ENCODE data around the gene PMM1.

The PMM1 gene

DNA sequence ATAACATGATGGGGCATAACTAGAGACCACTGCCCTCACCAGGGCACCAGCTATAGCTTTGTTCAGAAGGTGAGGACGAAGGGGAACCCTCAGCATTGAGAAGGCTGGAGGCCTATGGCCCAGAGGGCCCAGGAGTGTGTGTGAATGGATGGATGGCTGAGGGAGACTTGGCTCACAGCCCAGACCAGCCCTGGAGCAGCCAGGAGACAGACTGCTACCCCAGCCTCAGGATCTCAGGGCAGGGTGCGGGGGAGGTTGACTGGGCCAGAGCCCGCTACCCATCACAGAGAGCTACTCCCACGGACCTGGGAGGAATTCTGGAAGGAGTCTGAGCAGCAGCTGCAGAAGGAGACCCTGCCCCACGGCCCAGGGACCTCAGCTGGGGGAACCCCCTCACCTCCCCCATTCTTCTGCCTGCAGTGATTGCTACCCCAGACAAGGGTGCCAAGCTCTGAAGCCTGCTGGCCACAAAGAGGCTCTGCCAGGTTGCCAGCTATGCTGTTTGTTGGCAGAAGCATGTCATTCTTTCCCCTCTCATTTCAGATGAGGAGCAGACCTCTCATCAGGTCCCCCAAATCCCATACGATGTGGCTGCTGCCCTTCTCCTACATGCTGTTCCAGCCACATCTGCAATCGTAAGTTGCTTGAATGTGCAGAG, 34.2 kb downstream of the PMM1 start:
- WGBS, 2 experiments (ENCODE audit: insufficient coverage in 2 of 2) = 88 to 95% methylated on average over 2 to 4 of the region's 7 CpGs
- H3K36me3 ChIP-seq (ENCODE audit: control insufficient read depth, insufficient read depth, low read length) = no peaks in the 10 kb centered on the region
- H3K9me3 ChIP-seq (ENCODE audit: control insufficient read depth, low read length) = no peaks in the 10 kb centered on the region
- peaks cover 9% of the 10 kb centered on the region for H3K4me1 ChIP-seq (ENCODE audit: control insufficient read depth, insufficient read depth, low read length, poor library complexity, severe bottlenecking)
- no peak overlapping the region for H3K4me3 ChIP-seq (ENCODE audit: extremely low read depth, insufficient read depth, low read length, poor library complexity, severe bottlenecking)
- H3K27ac ChIP-seq (ENCODE audit: low read depth, low read length, severe bottlenecking) = no peak overlapping the region

DNA sequence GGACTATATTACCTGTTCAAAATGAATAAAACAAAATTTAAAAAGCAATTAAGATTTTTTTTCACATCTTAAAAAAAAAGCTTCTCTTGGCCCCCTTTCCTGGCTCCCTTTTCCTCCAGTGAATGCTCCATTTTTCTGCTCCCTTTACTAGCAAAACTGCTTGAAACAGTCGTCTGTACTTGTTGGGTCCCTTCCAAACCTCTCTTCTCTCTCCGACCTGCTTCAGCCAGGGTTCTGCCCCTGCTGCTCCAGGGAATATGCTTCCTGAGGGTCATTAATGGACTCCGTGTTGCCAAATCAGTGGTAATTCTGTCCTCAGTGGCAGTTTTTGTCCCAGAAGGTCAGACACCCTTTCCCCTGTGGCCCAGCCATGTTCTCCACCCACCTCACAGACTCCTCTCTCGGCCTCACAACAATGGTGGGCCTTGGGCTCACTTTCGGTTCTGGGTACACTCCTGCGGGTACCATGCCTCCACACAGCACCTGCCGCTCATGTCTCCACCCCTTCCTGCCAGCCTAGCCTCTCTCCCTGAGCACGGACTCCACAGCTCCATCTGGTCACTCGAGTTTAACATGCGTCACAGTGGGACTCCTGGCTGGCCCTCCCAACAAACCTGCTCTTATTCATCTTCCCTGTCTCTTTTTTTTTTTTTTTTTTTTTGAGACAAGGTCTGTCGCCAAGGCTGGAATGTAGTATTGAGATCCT, 37.6 kb downstream of the PMM1 start:
- H3K4me1 ChIP-seq (ENCODE audit: control insufficient read depth, insufficient read depth, low read length, poor library complexity, severe bottlenecking) = peaks cover 2% of the 10 kb centered on the region
- no peaks in the 10 kb centered on the region for H3K9me3 ChIP-seq (ENCODE audit: control insufficient read depth, low read length)
- no peak overlapping the region for H3K4me3 ChIP-seq (ENCODE audit: extremely low read depth, insufficient read depth, low read length, poor library complexity, severe bottlenecking)
- WGBS, 2 experiments (ENCODE audit: insufficient coverage in 2 of 2) = 89 to 90% methylated on average over 7 to 8 of the region's 11 CpGs
- no peak overlapping the region for H3K27ac ChIP-seq (ENCODE audit: low read depth, low read length, severe bottlenecking)
- no peaks in the 10 kb centered on the region for H3K36me3 ChIP-seq (ENCODE audit: control insufficient read depth, insufficient read depth, low read length)

DNA sequence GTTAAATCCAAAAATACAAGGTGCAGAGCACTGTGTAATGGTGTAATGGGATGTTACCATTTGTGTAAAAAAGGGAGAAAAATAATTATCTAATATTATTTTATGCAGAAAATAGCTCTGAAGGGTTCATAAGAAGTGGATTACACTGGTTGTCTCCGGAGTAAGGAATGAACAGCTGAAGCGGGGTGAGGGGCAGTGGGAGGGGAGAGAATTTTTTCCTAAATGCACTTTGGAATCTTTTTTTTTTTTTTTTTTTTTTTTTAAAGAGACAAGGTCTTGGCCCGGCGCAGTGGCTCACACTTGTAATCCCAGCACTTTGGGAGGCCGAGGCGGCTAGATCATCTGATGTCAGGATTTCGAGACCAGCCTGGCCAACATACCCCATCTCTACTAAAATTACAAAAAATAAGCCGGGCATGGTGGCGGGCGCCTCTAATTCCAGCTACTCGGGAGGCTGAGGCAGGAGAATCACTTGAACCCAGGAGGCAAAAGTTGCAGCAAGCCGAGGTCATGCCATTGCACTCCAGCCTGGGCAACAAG, 38.6 kb downstream of the PMM1 start:
- Histone ChIP-seq H3K4me3 (ENCODE audit: extremely low read depth, insufficient read depth, low read length, poor library complexity, severe bottlenecking) (no peak overlapping the region), H3K9me3 (ENCODE audit: control insufficient read depth, low read length) (no peaks in the 10 kb centered on the region), H3K36me3 (ENCODE audit: control insufficient read depth, insufficient read depth, low read length) (no peaks in the 10 kb centered on the region), H3K4me1 (ENCODE audit: control insufficient read depth, insufficient read depth, low read length, poor library complexity, severe bottlenecking) (peaks cover 2% of the 10 kb centered on the region), H3K27ac (ENCODE audit: low read depth, low read length, severe bottlenecking) (no peak overlapping the region)
- 93 to 100% methylated on average over 5 of the region's 12 CpGs for WGBS, 2 experiments (ENCODE audit: insufficient coverage in 2 of 2)

DNA sequence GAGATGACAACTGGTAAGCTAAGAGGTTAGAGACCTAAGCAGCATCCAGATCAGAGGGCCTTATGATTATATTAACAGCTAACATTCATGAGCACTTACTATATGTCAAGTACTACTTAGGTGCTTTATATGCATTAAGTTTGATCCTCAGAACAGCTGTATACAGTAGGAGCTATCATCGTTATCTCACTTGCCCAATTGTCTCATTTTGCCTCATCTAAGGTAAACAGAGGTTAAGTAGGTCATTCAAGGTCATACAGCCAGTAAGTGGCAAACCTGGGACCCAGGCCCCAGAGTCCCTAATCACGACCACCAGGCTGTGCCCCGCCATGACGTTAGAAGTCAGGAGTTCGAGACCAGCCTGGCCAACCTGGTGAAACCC, 40.8 kb downstream of the PMM1 start:
- H3K36me3 ChIP-seq (ENCODE audit: control insufficient read depth, insufficient read depth, low read length) = no peaks in the 10 kb centered on the region
- no peak overlapping the region for H3K27ac ChIP-seq (ENCODE audit: low read depth, low read length, severe bottlenecking)
- peaks cover 8% of the 10 kb centered on the region for H3K4me1 ChIP-seq (ENCODE audit: control insufficient read depth, insufficient read depth, low read length, poor library complexity, severe bottlenecking)
- no peaks in the 10 kb centered on the region for H3K9me3 ChIP-seq (ENCODE audit: control insufficient read depth, low read length)
- WGBS, 2 experiments (ENCODE audit: insufficient coverage in 2 of 2) = 91 to 97% methylated on average over 4 to 5 of the region's 5 CpGs
- no peak overlapping the region for H3K4me3 ChIP-seq (ENCODE audit: extremely low read depth, insufficient read depth, low read length, poor library complexity, severe bottlenecking)

DNA sequence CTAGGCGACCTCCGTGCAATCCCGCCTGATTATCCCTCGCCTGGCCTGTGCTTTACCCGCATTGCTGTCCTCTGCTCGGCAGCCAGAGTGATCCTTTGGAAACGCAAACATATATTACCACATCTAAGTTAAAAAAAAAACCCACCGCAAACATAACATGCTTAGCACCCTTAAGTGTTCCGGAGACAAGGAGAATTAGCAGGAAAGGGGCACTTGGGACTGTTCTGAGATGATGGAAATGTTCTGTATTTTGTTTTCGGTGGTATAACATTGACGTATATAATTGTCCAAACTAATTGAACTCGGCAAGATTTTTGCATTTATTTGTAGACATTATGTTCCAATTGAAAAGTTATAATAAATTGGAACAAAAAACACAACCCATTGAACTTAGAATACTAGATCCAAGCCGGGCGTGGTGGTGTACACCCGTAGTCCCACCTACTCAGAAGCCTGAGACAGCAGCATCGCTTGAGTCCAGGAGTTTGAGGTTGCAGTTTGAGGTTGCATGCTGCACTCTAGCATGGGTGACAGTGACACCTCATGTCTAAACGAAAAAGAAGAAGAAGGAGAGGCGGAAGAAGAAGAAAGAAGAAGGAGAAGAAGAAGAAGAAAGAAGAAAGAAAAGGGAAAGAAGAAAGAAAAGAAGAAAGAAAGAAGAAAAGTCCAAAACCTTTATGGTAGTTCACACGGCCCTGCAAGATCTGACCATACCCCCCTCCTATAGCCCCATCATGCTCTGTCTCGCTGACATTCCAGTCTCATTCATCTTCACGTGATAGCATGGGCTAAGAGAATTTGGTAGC, 44.8 kb downstream of the PMM1 start:
- Histone ChIP-seq H3K27ac (ENCODE audit: low read depth, low read length, severe bottlenecking) (peak overlapping the region; percentile 39), H3K4me3 (ENCODE audit: extremely low read depth, insufficient read depth, low read length, poor library complexity, severe bottlenecking) (peak overlapping the region; percentile 91), H3K4me1 (ENCODE audit: control insufficient read depth, insufficient read depth, low read length, poor library complexity, severe bottlenecking) (peaks cover 10% of the 10 kb centered on the region), H3K9me3 (ENCODE audit: control insufficient read depth, low read length) (no peaks in the 10 kb centered on the region), H3K36me3 (ENCODE audit: control insufficient read depth, insufficient read depth, low read length) (peaks cover 11% of the 10 kb centered on the region)
- 39 to 54% methylated on average over 7 to 13 of the region's 21 CpGs for WGBS, 2 experiments (ENCODE audit: insufficient coverage in 2 of 2)

DNA sequence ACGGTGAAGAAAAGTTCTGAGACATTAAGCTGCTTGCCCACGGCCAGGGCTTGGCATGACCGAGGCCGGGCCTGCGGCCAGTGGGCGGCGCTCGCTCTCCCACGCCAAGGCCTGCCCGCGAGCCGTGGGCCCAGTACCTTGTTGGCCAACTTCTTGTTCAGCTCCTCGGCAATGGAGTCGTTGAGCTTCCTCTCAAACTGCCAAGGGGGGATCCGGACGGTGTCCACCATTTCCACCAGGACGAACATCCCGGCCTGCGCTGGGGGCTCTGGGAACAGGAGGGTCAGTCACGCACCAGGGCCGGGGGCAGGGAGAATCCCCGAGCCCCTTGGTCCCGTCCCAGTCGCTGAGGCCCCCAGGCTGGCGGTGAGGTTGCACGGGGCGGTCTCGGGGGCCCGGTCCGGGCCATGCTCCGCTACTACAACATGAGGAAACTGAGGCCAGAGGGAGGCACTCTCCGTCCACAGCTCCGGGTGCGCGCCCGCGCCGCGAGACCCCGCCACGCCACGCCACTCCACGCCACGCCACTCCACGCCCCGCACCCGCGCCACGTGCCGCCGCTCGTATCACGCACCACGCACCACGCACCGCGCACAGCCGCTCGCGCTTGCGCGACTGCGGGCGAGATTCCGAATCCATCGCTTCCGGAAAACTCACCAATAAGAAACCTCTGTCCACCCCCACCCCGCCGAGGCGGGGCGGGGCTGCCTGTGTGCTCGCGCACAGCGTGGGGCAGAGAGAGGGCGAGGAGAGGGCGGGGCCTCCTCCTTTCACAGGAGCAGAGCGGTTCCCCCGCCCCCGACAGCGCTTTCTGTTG, 45.6 kb downstream of the PMM1 start, which contains the start of gene POLR3H:
TSS of gene POLR3H (minus strand) at position 617 of the 817 bp plus-strand sequence. CDS start at position 248, 369 bp downstream.
- WGBS, 2 experiments (ENCODE audit: insufficient coverage in 2 of 2) = 0 to 1% methylated on average over 39 to 65 of the region's 80 CpGs

DNA sequence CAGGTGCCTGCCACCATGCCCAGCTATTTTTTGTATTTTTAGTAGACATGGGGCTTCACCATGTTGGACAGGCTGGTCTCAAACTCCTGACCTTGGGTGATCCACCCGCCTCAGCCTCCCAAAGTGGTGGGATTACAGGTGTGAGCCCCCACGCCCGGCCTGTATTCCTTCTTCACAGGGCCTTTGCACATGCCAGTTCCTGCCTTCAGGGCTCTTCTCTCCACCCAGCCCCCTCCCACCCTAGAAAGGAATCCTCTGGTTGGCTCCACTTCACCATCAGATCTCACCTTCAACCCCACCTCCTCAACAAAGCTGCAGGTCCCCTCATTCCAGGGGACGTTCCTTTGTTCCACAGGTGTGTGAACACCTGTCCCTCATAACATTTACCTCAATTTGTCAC, 47.4 kb downstream of the PMM1 start:
- peaks cover 35% of the 10 kb centered on the region for H3K36me3 ChIP-seq (ENCODE audit: control insufficient read depth, insufficient read depth, low read length)
- H3K9me3 ChIP-seq (ENCODE audit: control insufficient read depth, low read length) = no peaks in the 10 kb centered on the region
- no peak overlapping the region for H3K27ac ChIP-seq (ENCODE audit: low read depth, low read length, severe bottlenecking)
- no peak overlapping the region for H3K4me3 ChIP-seq (ENCODE audit: extremely low read depth, insufficient read depth, low read length, poor library complexity, severe bottlenecking)
- WGBS, 2 experiments (ENCODE audit: insufficient coverage in 2 of 2) = 96 to 100% methylated on average over 3 of the region's 4 CpGs
- peaks cover 10% of the 10 kb centered on the region for H3K4me1 ChIP-seq (ENCODE audit: control insufficient read depth, insufficient read depth, low read length, poor library complexity, severe bottlenecking)

More for the DNA sequence above, 45.6 kb downstream of the PMM1 start, which contains the start of gene POLR3H:
- Histone ChIP-seq H3K4me1 (ENCODE audit: control insufficient read depth, insufficient read depth, low read length, poor library complexity, severe bottlenecking) (peaks cover 10% of the 10 kb centered on the region), H3K4me3 (ENCODE audit: extremely low read depth, insufficient read depth, low read length, poor library complexity, severe bottlenecking) (peak within 1 kb of the TSS; percentile 91), H3K36me3 (ENCODE audit: control insufficient read depth, insufficient read depth, low read length) (peaks cover 18% of the 10 kb centered on the region), H3K9me3 (ENCODE audit: control insufficient read depth, low read length) (no peaks in the 10 kb centered on the region), H3K27ac (ENCODE audit: low read depth, low read length, severe bottlenecking) (peak within 1 kb of the TSS; percentile 84)

DNA sequence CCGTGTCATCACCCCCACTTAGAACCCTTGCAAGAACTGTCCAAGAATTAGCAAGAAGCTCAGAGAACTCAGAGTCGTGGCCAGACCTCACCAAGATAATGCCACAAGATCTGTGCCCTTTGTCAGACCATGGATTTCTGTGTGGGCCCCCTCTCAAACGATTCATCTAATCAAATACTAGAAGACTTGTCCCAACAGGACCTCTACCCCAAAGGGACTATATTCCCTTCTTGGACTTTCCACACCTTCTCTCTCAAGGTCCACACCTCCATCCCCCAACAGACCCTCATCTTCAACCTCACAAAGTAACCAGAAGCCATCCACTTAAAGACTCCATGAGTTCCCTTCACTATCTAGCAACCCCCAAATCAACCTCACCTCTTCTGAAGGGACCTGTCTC, 48.2 kb downstream of the PMM1 start:
- H3K4me1 ChIP-seq (ENCODE audit: control insufficient read depth, insufficient read depth, low read length, poor library complexity, severe bottlenecking) = peaks cover 10% of the 10 kb centered on the region
- no peak overlapping the region for H3K27ac ChIP-seq (ENCODE audit: low read depth, low read length, severe bottlenecking)
- H3K4me3 ChIP-seq (ENCODE audit: extremely low read depth, insufficient read depth, low read length, poor library complexity, severe bottlenecking) = no peak overlapping the region
- H3K9me3 ChIP-seq (ENCODE audit: control insufficient read depth, low read length) = no peaks in the 10 kb centered on the region
- H3K36me3 ChIP-seq (ENCODE audit: control insufficient read depth, insufficient read depth, low read length) = peaks cover 37% of the 10 kb centered on the region
- WGBS, 2 experiments (ENCODE audit: insufficient coverage in 2 of 2) = 95 to 100% methylated on average over 3 of the region's 3 CpGs

DNA sequence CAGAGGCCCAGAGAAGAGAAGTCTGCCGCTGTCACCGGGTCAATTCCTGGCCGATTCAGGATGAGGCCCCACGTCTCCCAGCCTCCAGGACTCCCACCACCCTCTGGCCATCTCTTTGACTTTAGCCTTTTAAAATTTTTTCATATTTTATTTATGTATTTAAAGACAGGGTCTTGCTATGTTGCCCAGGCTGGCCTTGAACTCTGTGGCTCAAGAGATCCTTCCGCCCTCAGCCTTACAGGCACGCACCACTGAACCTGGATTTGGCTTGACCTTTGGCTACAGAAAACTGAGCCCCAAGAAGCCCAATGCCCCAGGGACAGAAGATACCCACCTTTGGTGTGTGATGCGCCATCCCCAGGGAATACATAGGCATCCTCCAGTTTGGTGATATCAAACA, 49.3 kb downstream of the PMM1 start:
- H3K36me3 ChIP-seq (ENCODE audit: control insufficient read depth, insufficient read depth, low read length) = peaks cover 42% of the 10 kb centered on the region
- H3K4me3 ChIP-seq (ENCODE audit: extremely low read depth, insufficient read depth, low read length, poor library complexity, severe bottlenecking) = no peak overlapping the region
- 98 to 100% methylated on average over 2 to 7 of the region's 7 CpGs for WGBS, 2 experiments (ENCODE audit: insufficient coverage in 2 of 2)
- H3K9me3 ChIP-seq (ENCODE audit: control insufficient read depth, low read length) = no peaks in the 10 kb centered on the region
- H3K4me1 ChIP-seq (ENCODE audit: control insufficient read depth, insufficient read depth, low read length, poor library complexity, severe bottlenecking) = peaks cover 10% of the 10 kb centered on the region
- H3K27ac ChIP-seq (ENCODE audit: low read depth, low read length, severe bottlenecking) = no peak overlapping the region

DNA sequence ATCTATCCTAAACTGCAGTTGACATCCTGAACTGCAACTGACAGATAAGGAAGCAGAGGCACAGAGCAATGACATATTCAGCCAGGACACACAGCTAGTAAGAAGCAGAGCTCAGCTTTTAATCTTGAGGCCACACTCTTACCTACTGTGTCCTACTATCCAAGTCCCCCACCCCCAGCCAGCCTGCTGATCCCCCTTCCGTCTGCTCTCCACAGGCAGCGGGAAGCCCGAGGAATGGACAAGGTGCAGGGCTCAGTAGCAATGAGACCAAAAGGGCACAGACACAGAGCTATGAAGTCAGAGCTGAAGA, 49.7 kb downstream of the PMM1 start:
- no peaks in the 10 kb centered on the region for H3K9me3 ChIP-seq (ENCODE audit: control insufficient read depth, low read length)
- peaks cover 45% of the 10 kb centered on the region for H3K36me3 ChIP-seq (ENCODE audit: control insufficient read depth, insufficient read depth, low read length)
- whole genome bisulfite sequencing, 2 experiments (ENCODE audit: insufficient coverage in 2 of 2) = 100% methylated on average over 2 to 3 of the region's 3 CpGs
- no peak overlapping the region for H3K27ac ChIP-seq (ENCODE audit: low read depth, low read length, severe bottlenecking)
- H3K4me3 ChIP-seq (ENCODE audit: extremely low read depth, insufficient read depth, low read length, poor library complexity, severe bottlenecking) = no peak overlapping the region
- peaks cover 8% of the 10 kb centered on the region for H3K4me1 ChIP-seq (ENCODE audit: control insufficient read depth, insufficient read depth, low read length, poor library complexity, severe bottlenecking)
